Prostate gland (tissue), 2 donors: ENCODE data around the gene SLC24A3. TPM values are rescaled to one million over a fixed set of nuclear protein-coding genes. Genes with fewer than 3 reads are reported as not detected.
A peak's percentile ranks its signal among the peaks of the same experiment; 100 is the strongest.

Source experiments
- DNase-seq: peaks from one replicate; pipeline ENCODE4 v3.0.0-alpha.2; 2019; ENCODE audit warnings: low spot score
- H3K27ac ChIP-seq, 2 donors: fragments of 200-600 bp; sonication (generic); 2 replicates each; pipeline ENCODE4 v1.5.1; 2017 to 2019
- H3K27me3 ChIP-seq: fragments of 200-600 bp; sonication (generic); replicated peaks from 2 replicates; pipeline ENCODE4 v1.5.1; 2019; ENCODE audit not compliant: insufficient read depth
- H3K36me3 ChIP-seq, 2 donors: fragments of 200-600 bp; sonication (generic); 1 replicate in 1 of 2; 2 replicates in 1 of 2; pipeline versions ENCODE4 v1.5.1 to v1.8.1; 2017 to 2019
- H3K4me1 ChIP-seq: fragments of 200-600 bp; sonication (generic); replicated peaks from 2 replicates; pipeline ENCODE4 v1.5.1; 2019
- H3K4me3 ChIP-seq, 2 donors: fragments of 200-600 bp; sonication (generic); 2 replicates each; pipeline ENCODE4 v1.5.1; 2017 to 2019
- H3K9me3 ChIP-seq: fragments of 200-600 bp; sonication (generic); 2 replicates; pipeline ENCODE4 v1.5.1; 2017
- POLR2A ChIP-seq: fragments of 450-650 bp; IDR thresholded peaks from one replicate; pipeline ENCODE4 v1.6.1; 2016; ENCODE audit warnings: antibody characterized with exemption, mild to moderate bottlenecking
- POLR2AphosphoS5 ChIP-seq: sonication (generic); formaldehyde crosslinking; IDR thresholded peaks from one replicate; pipeline ENCODE4 v1.6.1; 2017; ENCODE audit warnings: antibody characterized with exemption
- WGBS: methylation state at CpG from one replicate; pipeline ENCODE4 v1.1.5; 2018; 5-methylcytosine and 5-hydroxymethylcytosine counted together
- intact Hi-C: fragments of 100-400 bp; cut with DNase I; formaldehyde crosslinking; loops from one replicate; pipeline ENCODE4 v1.14.2; 2022
- total RNA-seq, 2 donors: library from RNA; depleted of rRNA; stranded (reverse); fragments of >200 nt; gene quantifications; one replicate each; pipeline ENCODE4 v1.1.0, GENCODE V29; 2016
- TF ChIP-seq, protein P1 (sequence below), 4 experiments: fragments of 200-600 bp in 2 of 4; fragments of 450-650 bp in 2 of 4; sonication (generic) in 2 of 4; IDR thresholded peaks; 1 replicate in 3 of 4; 2 replicates in 1 of 4; pipeline ENCODE4 v1.5.1; 2016 to 2019; ENCODE audit warnings: antibody characterized with exemption in 4 of 4, mild to moderate bottlenecking in 2 of 4, moderate library complexity in 2 of 4

The SLC24A3 gene
- total RNA-seq, 2 donors from 2014 or later: 4.6 to 8.0 TPM

DNA sequence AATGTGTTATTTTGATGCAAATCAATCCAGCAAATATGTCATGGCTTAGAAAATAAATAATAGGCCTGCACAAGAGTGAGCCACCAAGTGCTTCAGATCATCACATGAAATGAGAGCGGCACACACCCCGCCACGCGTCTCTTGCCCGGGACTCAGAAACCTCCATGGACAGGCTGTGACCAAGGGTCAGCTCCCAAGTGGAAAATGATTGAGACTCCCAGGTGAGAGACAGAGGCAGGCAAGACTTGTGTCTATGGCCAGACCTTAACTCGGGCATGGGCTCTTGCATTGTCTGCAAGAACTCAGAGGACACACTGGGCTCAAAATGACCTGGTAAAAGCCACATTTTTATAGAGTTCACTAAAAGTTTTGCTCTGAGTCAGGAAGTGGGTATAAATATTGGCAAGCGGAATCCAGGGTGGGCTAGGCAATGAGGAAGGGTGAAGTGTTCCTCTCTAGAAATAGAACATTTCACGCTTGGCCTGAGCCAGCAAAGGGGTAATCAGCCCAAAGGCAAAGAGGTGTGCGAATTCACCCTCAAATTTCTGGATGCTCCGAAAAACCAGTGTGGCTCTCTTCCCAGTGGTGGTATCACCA lies 514.9 kb downstream of the SLC24A3 start:
- Histone ChIP-seq H3K36me3 (no peaks in the 10 kb centered on the region), H3K4me1 (no peaks in the 10 kb centered on the region), H3K27me3 (no peaks in the 10 kb centered on the region), H3K4me3 (no peak overlapping the region), H3K27ac (no peak overlapping the region), H3K9me3 (no peaks in the 10 kb centered on the region)
- TF ChIP-seq, protein P1, sequence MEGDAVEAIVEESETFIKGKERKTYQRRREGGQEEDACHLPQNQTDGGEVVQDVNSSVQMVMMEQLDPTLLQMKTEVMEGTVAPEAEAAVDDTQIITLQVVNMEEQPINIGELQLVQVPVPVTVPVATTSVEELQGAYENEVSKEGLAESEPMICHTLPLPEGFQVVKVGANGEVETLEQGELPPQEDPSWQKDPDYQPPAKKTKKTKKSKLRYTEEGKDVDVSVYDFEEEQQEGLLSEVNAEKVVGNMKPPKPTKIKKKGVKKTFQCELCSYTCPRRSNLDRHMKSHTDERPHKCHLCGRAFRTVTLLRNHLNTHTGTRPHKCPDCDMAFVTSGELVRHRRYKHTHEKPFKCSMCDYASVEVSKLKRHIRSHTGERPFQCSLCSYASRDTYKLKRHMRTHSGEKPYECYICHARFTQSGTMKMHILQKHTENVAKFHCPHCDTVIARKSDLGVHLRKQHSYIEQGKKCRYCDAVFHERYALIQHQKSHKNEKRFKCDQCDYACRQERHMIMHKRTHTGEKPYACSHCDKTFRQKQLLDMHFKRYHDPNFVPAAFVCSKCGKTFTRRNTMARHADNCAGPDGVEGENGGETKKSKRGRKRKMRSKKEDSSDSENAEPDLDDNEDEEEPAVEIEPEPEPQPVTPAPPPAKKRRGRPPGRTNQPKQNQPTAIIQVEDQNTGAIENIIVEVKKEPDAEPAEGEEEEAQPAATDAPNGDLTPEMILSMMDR (IDR thresholded peaks at IDR 0.05): no peak
- TF ChIP-seq POLR2AphosphoS5: no peak
- no peak for TF ChIP-seq POLR2A
- no peak for DNase-seq
- intact Hi-C loops: no loop called here
- 93% methylated on average over 10 of the region's 10 CpGs for WGBS

DNA sequence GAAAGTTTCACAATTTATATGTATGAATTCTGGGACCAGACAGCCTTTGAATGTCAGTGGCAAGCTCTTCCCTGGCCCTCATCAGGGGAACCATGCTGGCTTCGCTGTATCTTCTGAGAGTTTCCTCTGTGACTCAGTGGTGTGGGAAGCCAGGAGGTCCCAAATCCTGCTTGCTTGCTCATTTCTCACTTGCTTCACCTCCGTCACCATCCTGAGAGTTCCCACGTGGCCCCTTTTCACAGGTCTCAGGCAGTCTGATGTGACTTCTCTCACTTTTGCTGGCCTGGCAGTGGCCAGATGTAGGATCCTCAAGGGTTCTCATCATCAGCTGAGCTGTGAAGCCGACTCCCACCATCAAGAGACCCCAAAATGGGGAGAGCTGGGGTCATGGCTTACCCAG lies 517.2 kb downstream of the SLC24A3 start:
- no peaks in the 10 kb centered on the region for H3K9me3 ChIP-seq
- no peaks in the 10 kb centered on the region for H3K27me3 ChIP-seq
- no peak for DNase-seq
- no peaks in the 10 kb centered on the region for H3K4me1 ChIP-seq
- TF ChIP-seq, protein P1 (IDR thresholded peaks at IDR 0.05): no peak
- TF ChIP-seq POLR2A (no peak), POLR2AphosphoS5 (no peak)
- no peak overlapping the region for H3K4me3 ChIP-seq
- intact Hi-C loops: no loop called here
- no peak overlapping the region for H3K27ac ChIP-seq
- H3K36me3 ChIP-seq: no peaks in the 10 kb centered on the region
- 95% methylated on average over 4 of the region's 4 CpGs for WGBS

DNA sequence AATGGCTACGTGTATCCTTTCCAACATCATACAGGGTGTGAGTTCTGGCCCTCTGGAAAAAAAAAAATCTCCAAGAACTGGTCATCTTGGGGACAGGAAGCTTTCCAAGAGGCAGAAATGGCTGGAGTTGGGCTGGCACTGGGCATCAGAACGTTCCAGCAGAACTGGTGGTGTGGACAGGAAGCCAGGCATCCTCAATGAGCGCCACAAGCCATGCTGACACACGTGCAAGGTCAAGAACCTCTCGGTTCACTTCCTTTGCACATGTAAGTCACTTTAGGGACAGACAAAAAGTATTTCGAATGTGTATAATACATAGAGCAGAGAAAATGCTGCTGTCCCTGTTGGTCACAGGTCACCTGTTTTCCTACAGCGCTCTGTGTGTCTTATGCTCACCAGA lies 518.3 kb downstream of the SLC24A3 start:
- Histone ChIP-seq H3K36me3 (no peaks in the 10 kb centered on the region), H3K4me3 (no peak overlapping the region), H3K4me1 (no peaks in the 10 kb centered on the region), H3K27me3 (no peaks in the 10 kb centered on the region), H3K9me3 (no peaks in the 10 kb centered on the region), H3K27ac (no peak overlapping the region)
- 81% methylated on average over 7 of the region's 7 CpGs for WGBS
- no peak for TF ChIP-seq POLR2A
- TF ChIP-seq, protein P1 (IDR thresholded peaks at IDR 0.05): no peak
- TF ChIP-seq POLR2AphosphoS5: no peak
- no peak for DNase-seq
- intact Hi-C loops: no loop called here

DNA sequence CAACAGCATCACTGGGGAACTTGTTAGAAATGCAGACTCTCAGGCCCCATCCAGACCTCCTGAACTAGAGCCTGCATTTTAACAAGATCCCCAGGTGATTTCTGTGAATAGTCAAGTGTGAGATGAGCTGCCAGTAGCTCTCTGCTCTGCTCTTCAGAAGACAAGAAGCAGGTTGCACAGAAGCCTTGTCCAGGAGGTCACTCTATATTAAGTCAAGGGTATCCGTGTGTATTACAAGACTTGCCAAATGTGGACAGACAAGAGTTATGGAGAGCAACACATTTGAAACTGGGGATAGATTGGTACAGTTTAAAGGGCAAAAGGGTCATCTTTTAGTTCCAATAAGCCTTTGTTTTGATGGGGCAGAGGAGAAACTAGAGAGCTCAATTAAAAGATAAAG lies 522.4 kb downstream of the SLC24A3 start:
- DNase-seq: no peak
- H3K36me3 ChIP-seq: no peaks in the 10 kb centered on the region
- H3K4me3 ChIP-seq: no peak overlapping the region
- H3K4me1 ChIP-seq: no peaks in the 10 kb centered on the region
- no peak overlapping the region for H3K27ac ChIP-seq
- no peaks in the 10 kb centered on the region for H3K27me3 ChIP-seq
- intact Hi-C loops: no loop called here
- no peak for TF ChIP-seq POLR2AphosphoS5
- TF ChIP-seq, protein P1 (IDR thresholded peaks at IDR 0.05): no peak
- no peaks in the 10 kb centered on the region for H3K9me3 ChIP-seq
- 83% methylated on average over 1 of the region's 1 CpG for WGBS

DNA sequence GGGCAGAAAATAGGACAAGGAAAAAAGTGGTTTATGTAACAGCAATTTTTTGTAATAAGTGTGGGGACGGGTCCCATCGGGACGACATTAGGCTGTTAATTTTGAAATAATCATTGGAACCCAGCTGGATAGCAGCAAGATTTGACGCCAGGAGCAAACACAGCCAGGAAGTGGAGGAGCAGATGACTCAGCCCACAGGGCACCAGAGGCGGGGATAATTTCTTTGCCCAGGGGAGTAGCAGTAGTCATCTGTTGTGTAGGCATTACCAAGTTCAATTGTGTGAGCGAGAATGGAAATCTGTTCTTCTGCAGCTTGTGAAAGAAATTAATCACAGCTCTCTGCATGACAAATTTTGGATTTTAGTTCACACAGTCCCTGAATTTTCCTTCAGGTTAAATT lies 523.0 kb downstream of the SLC24A3 start:
- H3K27ac ChIP-seq: no peak overlapping the region
- TF ChIP-seq POLR2AphosphoS5: no peak
- TF ChIP-seq, protein P1 (IDR thresholded peaks at IDR 0.05): no peak
- no peak for TF ChIP-seq POLR2A
- no peak overlapping the region for H3K4me3 ChIP-seq
- no peaks in the 10 kb centered on the region for H3K36me3 ChIP-seq
- peak; percentile 15 for DNase-seq
- H3K4me1 ChIP-seq: no peaks in the 10 kb centered on the region
- intact Hi-C loops: no loop called here
- no peaks in the 10 kb centered on the region for H3K9me3 ChIP-seq
- no peaks in the 10 kb centered on the region for H3K27me3 ChIP-seq
- whole genome bisulfite sequencing: 10% methylated on average over 6 of the region's 6 CpGs
